Sciatic nerve (tissue), 2 donors: Measurements from ENCODE around the gene AK2. TPM values are rescaled to one million over a fixed set of nuclear protein-coding genes. Genes with fewer than 3 reads are reported as not detected.

Experiments
- ATAC-seq: fragments of 200-7000 bp; cut with Tn5 transposase; one replicate; pipeline ENCODE4 v1.9.1; 2020; ENCODE audit warnings: mild to moderate bottlenecking, moderate library complexity
- DNase-seq: peaks from one replicate; pipeline ENCODE4 v3.0.0-alpha.2; 2020; ENCODE audit warnings: low spot score
- intact Hi-C: fragments of 100-400 bp; cut with DNase I; formaldehyde crosslinking; loops from one replicate; pipeline ENCODE4 v1.14.2; 2022
- total RNA-seq: library from RNA; stranded (reverse); fragmentation: NEBNext Ultra II Directional; extraction: Animal tissue kit (Norgen Biotek cat#: 25700); gene quantifications from one replicate; pipeline ENCODE4 v1.2.1, GENCODE V29; 2021
- donor health status: DM: no; HTN: no; CAD: no.
- donor health status: DM: no; HTN: no; CAD: no.

AK2 gene
- total RNA-seq, 1 donor from 2014 or later, result 111 TPM

GRCh38 chr1:32962248-32962896 lies 74.3 kb downstream of the AK2 start:
- DNase-seq (no peak), ATAC-seq (no peak)
- intact Hi-C loops, result no loop called here

GRCh38 chr1:32960819-32961355 lies 75.8 kb downstream of the AK2 start:
- DNase-seq, result no peak
- intact Hi-C loops, result no loop called here
- no peak for ATAC-seq

- ATAC-seq (no peak), DNase-seq (no peak)
- intact Hi-C loops, result no loop called here
Measured at GRCh38 chr1:32960342-32960741, 76.3 kb downstream of the AK2 start.

- ATAC-seq (no peak), DNase-seq (no peak)
- intact Hi-C loops, result no loop called here
Measured at GRCh38 chr1:32958827-32959226, 77.9 kb downstream of the AK2 start.

Other genes with a start within 250 kb of the AK2 start
- gene YARS1, start 219.5 kb downstream of the AK2 start, total RNA-seq, result 46.8 TPM
- gene S100PBP, start 219.2 kb downstream of the AK2 start, total RNA-seq, result 59.8 TPM
- gene FNDC5, start 166.0 kb downstream of the AK2 start, total RNA-seq, result 1.6 TPM
- 0.27 TPM for gene HPCA, start 150.4 kb downstream of the AK2 start, total RNA-seq
- gene TMEM54, start 135.5 kb downstream of the AK2 start, total RNA-seq, result 12.3 TPM
- 33.3 TPM for gene RNF19B, start 72.1 kb downstream of the AK2 start, total RNA-seq
- gene AZIN2, start 44.3 kb upstream of the AK2 start, total RNA-seq, result 12.4 TPM
- gene TRIM62, start 145.2 kb upstream of the AK2 start, total RNA-seq, result 12.7 TPM
- gene ZNF362, start 219.6 kb upstream of the AK2 start, total RNA-seq, result 40.0 TPM